Ishikawa (cell line): ENCODE data around the gene PQBP1.

Experiments used
- CEBPB ChIP-seq: IDR thresholded peaks from 2 replicates; pipeline ENCODE4 v1.6.1; 2012
- CREB1 ChIP-seq: IDR thresholded peaks from 2 replicates; pipeline ENCODE4 v1.6.1; 2012; ENCODE audit warnings: low read depth
- EGR1 ChIP-seq: IDR thresholded peaks from 2 replicates; pipeline ENCODE4 v1.6.1; 2012
- EP300 ChIP-seq: IDR thresholded peaks from 2 replicates; pipeline ENCODE4 v1.6.1; 2012; ENCODE audit warnings: borderline replicate concordance
- FOXM1 ChIP-seq: IDR thresholded peaks from 2 replicates; pipeline ENCODE4 v1.6.1; 2012; ENCODE audit warnings: low read depth, borderline replicate concordance
- NFIC ChIP-seq: IDR thresholded peaks from 2 replicates; pipeline ENCODE4 v1.6.1; 2012
- RAD21 ChIP-seq: IDR thresholded peaks from 2 replicates; pipeline ENCODE4 v1.6.1; 2012; ENCODE audit warnings: low read depth
- TAF1 ChIP-seq: IDR thresholded peaks from 2 replicates; pipeline ENCODE4 v1.6.1; 2012; ENCODE audit warnings: low read depth, mild to moderate bottlenecking
- TCF12 ChIP-seq: IDR thresholded peaks from 2 replicates; pipeline ENCODE4 v1.6.1; 2012; ENCODE audit warnings: low read depth
- TEAD4 ChIP-seq: IDR thresholded peaks from 2 replicates; pipeline ENCODE4 v1.6.1; 2012
- YY1 ChIP-seq: IDR thresholded peaks from 2 replicates; pipeline ENCODE4 v1.6.1; 2012; ENCODE audit warnings: low read depth
- ZBTB7A ChIP-seq: IDR thresholded peaks from 2 replicates; pipeline ENCODE4 v1.6.1; 2012; ENCODE audit warnings: low read depth
- TF ChIP-seq, protein P1 (sequence below): IDR thresholded peaks from 2 replicates; pipeline ENCODE4 v1.6.1; 2012; ENCODE audit warnings: low read depth, mild to moderate bottlenecking
- TF ChIP-seq, protein P2 (sequence below): IDR thresholded peaks from 2 replicates; pipeline ENCODE4 v1.6.1; 2012
- TF ChIP-seq, protein P3 (sequence below): IDR thresholded peaks from 2 replicates; pipeline ENCODE4 v1.6.1; 2012

Gene PQBP1

DNA sequence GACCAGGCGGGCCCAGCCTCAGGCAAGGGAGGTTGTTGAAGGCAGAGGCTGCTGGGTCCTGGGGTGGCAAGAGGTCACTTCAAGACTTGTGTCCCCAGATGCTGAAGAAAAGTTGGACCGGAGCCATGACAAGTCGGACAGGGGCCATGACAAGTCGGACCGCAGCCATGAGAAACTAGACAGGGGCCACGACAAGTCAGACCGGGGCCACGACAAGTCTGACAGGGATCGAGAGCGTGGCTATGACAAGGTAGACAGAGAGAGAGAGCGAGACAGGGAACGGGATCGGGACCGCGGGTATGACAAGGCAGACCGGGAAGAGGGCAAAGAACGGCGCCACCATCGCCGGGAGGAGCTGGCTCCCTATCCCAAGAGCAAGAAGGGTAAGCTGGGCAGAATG is 4.4 kb downstream of the PQBP1 start:
- TF ChIP-seq TAF1, result no peak
- TF ChIP-seq, protein P1, sequence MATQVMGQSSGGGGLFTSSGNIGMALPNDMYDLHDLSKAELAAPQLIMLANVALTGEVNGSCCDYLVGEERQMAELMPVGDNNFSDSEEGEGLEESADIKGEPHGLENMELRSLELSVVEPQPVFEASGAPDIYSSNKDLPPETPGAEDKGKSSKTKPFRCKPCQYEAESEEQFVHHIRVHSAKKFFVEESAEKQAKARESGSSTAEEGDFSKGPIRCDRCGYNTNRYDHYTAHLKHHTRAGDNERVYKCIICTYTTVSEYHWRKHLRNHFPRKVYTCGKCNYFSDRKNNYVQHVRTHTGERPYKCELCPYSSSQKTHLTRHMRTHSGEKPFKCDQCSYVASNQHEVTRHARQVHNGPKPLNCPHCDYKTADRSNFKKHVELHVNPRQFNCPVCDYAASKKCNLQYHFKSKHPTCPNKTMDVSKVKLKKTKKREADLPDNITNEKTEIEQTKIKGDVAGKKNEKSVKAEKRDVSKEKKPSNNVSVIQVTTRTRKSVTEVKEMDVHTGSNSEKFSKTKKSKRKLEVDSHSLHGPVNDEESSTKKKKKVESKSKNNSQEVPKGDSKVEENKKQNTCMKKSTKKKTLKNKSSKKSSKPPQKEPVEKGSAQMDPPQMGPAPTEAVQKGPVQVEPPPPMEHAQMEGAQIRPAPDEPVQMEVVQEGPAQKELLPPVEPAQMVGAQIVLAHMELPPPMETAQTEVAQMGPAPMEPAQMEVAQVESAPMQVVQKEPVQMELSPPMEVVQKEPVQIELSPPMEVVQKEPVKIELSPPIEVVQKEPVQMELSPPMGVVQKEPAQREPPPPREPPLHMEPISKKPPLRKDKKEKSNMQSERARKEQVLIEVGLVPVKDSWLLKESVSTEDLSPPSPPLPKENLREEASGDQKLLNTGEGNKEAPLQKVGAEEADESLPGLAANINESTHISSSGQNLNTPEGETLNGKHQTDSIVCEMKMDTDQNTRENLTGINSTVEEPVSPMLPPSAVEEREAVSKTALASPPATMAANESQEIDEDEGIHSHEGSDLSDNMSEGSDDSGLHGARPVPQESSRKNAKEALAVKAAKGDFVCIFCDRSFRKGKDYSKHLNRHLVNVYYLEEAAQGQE, result no peak
- no peak for TF ChIP-seq CEBPB
- no peak for TF ChIP-seq ZBTB7A
- no peak for TF ChIP-seq CREB1
- no peak for TF ChIP-seq NFIC
- TF ChIP-seq, protein P2, sequence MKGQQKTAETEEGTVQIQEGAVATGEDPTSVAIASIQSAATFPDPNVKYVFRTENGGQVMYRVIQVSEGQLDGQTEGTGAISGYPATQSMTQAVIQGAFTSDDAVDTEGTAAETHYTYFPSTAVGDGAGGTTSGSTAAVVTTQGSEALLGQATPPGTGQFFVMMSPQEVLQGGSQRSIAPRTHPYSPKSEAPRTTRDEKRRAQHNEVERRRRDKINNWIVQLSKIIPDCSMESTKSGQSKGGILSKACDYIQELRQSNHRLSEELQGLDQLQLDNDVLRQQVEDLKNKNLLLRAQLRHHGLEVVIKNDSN, result no peak
- TF ChIP-seq TCF12, result no peak
- no peak for TF ChIP-seq YY1
- TF ChIP-seq, protein P3, sequence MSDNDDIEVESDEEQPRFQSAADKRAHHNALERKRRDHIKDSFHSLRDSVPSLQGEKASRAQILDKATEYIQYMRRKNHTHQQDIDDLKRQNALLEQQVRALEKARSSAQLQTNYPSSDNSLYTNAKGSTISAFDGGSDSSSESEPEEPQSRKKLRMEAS, result no peak
- TF ChIP-seq RAD21, result no peak
- TF ChIP-seq EGR1, result no peak
- TF ChIP-seq FOXM1, result no peak
- TF ChIP-seq EP300, result no peak
- TF ChIP-seq TEAD4, result no peak

DNA sequence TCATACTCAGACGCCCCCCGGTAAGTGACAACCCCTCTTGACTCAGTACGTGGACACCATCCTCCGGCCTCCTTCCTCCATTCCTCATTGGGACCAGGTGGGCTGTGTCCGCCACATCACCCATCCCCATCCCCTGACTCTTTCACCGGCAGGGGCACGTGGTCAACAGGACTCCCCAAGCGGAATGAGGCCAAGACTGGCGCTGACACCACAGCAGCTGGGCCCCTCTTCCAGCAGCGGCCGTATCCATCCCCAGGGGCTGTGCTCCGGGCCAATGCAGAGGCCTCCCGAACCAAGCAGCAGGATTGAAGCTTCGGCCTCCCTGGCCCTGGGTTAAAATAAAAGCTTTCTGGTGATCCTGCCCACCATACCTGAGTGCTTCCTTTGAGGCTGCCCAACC is 5.0 kb downstream of the PQBP1 start:
- TF ChIP-seq TCF12 (no peak), CREB1 (no peak), TAF1 (no peak), EP300 (no peak), TEAD4 (no peak), YY1 (no peak), FOXM1 (no peak), EGR1 (no peak)
- TF ChIP-seq, protein P2, result no peak
- TF ChIP-seq, protein P3, result no peak

DNA sequence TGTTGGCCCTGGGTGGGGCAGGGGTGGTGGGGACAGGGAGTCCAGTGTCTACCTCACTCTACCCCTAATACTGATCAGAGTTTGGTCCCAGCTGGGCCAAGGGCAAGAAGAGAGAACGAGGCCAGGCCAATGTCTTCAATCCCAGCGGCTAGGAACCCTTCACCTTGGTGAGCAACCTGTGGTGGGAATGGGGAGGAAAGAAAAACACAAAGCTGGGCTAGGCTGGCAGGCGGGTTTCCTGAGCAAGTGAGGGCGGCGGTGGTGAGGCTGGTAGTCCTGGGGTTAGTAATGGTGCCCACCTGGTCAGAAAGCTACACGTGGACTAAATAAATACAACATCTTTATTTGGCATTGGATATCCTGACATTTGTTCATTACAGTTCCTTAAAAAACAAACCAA is 5.6 kb downstream of the PQBP1 start:
- TF ChIP-seq, protein P3, result no peak
- TF ChIP-seq EP300 (no peak), ZBTB7A (no peak), TAF1 (no peak), CREB1 (no peak), TEAD4 (no peak), YY1 (no peak), RAD21 (no peak), TCF12 (no peak), CEBPB (no peak), FOXM1 (no peak)
- TF ChIP-seq, protein P1, result no peak

DNA sequence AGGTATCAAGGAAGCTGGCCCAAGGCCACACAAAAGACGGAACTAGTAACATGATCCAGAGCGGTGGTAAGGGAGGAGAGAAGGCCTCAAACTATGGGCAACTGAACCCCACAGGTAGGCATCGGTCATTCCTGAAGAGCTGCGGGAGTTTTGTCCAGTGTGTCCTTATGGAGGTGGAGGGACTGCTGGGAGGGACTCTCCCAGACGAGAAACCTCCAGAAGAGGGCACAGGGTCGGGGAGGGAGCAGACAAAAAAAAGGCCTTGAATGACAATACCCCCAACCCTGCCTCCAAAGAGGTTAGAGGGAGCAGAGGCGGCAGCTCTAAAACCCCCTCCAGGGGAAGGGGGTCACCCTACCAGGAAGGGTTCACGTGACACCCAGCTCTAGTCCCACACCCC is 6.5 kb downstream of the PQBP1 start:
- TF ChIP-seq NFIC (no peak), CREB1 (no peak), TCF12 (no peak), FOXM1 (no peak), ZBTB7A (no peak), YY1 (no peak), EP300 (no peak), CEBPB (no peak)
- TF ChIP-seq, protein P2, result no peak
- TF ChIP-seq, protein P1, result no peak
